ENCODE results near the gene RASSF5.

Gene RASSF5

GRCh38 chr1:206507284-206508129, at the start of gene RASSF5:
TSS of gene RASSF5 (plus strand) at chr1:206507531. CDS start at chr1:206507603, 72 bp downstream.
- DNase-seq (ENCODE audit: low read depth) = peak; percentile 71

GRCh38 chr1:206459703-206460102, 47.6 kb upstream of the RASSF5 start:
- DNase-seq (ENCODE audit: low read depth) = no peak

- no peak for DNase-seq (ENCODE audit: low read depth)
Measured at GRCh38 chr1:206460836-206461426, 46.4 kb upstream of the RASSF5 start.

- DNase-seq (ENCODE audit: low read depth) = peak; percentile 83
Measured at GRCh38 chr1:206461602-206462455, 45.5 kb upstream of the RASSF5 start.

- DNase-seq (ENCODE audit: low read depth) = no peak
Measured at GRCh38 chr1:206463137-206463536, 44.2 kb upstream of the RASSF5 start.

GRCh38 chr1:206463911-206464310, 43.4 kb upstream of the RASSF5 start:
- no peak for DNase-seq (ENCODE audit: low read depth)

- DNase-seq (ENCODE audit: low read depth) = peak; percentile 83
Measured at GRCh38 chr1:206464456-206464964, 42.8 kb upstream of the RASSF5 start.

GRCh38 chr1:206465951-206466350, 41.4 kb upstream of the RASSF5 start:
- no peak for DNase-seq (ENCODE audit: low read depth)

- no peak for DNase-seq (ENCODE audit: low read depth)
Measured at GRCh38 chr1:206466840-206467649, 40.3 kb upstream of the RASSF5 start.

- peak; percentile 51 for DNase-seq (ENCODE audit: low read depth)
Measured at GRCh38 chr1:206467915-206468314, 39.4 kb upstream of the RASSF5 start.

- no peak for DNase-seq (ENCODE audit: low read depth)
Measured at GRCh38 chr1:206468571-206468970, 38.8 kb upstream of the RASSF5 start.

- DNase-seq (ENCODE audit: low read depth) = peak; percentile 11
Measured at GRCh38 chr1:206469411-206469932, 37.9 kb upstream of the RASSF5 start.

- peak; percentile 84 for DNase-seq (ENCODE audit: low read depth)
Measured at GRCh38 chr1:206469933-206470691, 37.2 kb upstream of the RASSF5 start, which contains the start of gene IKBKE. TSS of gene IKBKE (plus strand) at chr1:206470476. CDS start at chr1:206473228, 2,752 bp downstream.

- peak; percentile 89 for DNase-seq (ENCODE audit: low read depth)
Measured at GRCh38 chr1:206470692-206471414, 36.5 kb upstream of the RASSF5 start.

- no peak for DNase-seq (ENCODE audit: low read depth)
Measured at GRCh38 chr1:206471415-206471801, 35.9 kb upstream of the RASSF5 start.

- DNase-seq (ENCODE audit: low read depth) = peak; percentile 31
Measured at GRCh38 chr1:206472024-206472423, 35.3 kb upstream of the RASSF5 start.

GRCh38 chr1:206472454-206472853, 34.9 kb upstream of the RASSF5 start:
- DNase-seq (ENCODE audit: low read depth) = peak; percentile 79

- DNase-seq (ENCODE audit: low read depth) = no peak
Measured at GRCh38 chr1:206472886-206473285, 34.4 kb upstream of the RASSF5 start.

- DNase-seq (ENCODE audit: low read depth) = no peak
Measured at GRCh38 chr1:206476058-206476457, 31.3 kb upstream of the RASSF5 start.

GRCh38 chr1:206476591-206476990, 30.7 kb upstream of the RASSF5 start:
- no peak for DNase-seq (ENCODE audit: low read depth)
